Measurements from ENCODE around the gene HTT.

The HTT gene

DNA sequence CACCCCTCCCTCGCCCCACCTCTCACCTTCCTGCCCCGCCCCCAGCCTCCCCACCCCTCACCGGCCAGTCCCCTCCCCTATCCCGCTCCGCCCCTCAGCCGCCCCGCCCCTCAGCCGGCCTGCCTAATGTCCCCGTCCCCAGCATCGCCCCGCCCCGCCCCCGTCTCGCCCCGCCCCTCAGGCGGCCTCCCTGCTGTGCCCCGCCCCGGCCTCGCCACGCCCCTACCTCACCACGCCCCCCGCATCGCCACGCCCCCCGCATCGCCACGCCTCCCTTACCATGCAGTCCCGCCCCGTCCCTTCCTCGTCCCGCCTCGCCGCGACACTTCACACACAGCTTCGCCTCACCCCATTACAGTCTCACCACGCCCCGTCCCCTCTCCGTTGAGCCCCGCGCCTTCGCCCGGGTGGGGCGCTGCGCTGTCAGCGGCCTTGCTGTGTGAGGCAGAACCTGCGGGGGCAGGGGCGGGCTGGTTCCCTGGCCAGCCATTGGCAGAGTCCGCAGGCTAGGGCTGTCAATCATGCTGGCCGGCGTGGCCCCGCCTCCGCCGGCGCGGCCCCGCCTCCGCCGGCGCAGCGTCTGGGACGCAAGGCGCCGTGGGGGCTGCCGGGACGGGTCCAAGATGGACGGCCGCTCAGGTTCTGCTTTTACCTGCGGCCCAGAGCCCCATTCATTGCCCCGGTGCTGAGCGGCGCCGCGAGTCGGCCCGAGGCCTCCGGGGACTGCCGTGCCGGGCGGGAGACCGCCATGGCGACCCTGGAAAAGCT lies at the start of gene HTT, which contains the start of gene HTT-AS:
HTT (plus strand) TSS at position 604 of the 768 bp plus-strand sequence; CDS start at position 749, 145 bp downstream.
HTT-AS (minus strand) TSS at position 461 of the 768 bp plus-strand sequence.
- DNase-seq: peak; percentile 75

DNA sequence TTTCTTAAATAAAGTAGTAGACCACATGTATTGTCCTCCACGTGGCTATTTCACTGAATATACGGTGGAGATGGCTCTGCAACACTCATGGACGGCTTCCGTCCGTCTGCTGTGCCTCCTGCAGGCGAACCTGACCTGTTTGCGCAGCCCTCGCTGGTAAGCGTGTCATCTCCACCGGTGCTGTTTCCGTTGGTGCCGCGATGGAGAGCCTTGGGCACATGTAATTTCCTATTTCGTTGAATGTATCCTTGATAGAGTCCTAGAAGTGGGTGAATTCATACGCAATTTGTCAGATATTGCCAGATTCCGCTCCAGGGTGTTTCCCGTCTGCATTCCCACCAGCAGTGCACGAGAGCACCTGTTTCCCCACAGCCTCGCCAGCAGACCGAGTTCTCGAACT lies 48.6 kb upstream of the HTT start:
- no peak for DNase-seq

DNA sequence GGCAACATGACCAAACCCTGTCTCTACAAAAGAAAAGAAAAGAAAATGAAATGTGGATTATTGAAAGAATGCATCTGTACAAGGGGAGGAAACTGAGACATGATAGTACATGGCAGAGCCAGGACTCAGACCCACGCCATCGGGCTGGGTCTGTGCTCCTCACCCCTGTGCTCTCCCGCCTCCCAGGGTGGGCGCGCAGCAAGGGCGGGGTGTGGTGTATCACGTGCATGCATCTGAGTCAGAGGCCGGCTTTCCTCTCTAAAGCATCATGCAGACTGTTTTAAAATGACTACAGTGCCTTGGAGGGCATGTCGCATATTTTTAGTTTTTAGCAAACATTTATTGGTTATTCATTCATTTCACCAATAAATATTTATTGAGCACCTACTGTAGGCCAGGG lies 47.9 kb upstream of the HTT start:
- no peak for DNase-seq

DNA sequence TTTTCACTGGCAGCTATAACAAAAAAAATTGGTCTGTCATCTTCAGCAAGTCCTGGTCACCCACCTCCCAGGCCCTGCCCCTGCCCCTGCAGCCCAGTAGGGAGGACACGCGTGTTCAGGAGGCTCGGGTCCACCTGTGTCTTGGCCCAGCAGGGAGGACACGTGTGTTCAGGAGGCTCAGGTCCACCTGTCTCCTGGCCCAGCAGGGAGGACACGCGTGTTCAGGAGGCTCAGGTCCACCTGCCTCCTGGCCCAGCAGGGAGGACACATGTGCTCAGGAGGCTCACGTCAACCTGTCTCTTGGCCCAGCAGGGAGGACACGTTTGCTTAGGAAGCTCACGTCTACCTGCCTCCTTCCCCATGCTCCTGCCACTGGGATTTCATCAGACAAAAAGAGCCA lies 45.0 kb upstream of the HTT start:
- no peak for DNase-seq

DNA sequence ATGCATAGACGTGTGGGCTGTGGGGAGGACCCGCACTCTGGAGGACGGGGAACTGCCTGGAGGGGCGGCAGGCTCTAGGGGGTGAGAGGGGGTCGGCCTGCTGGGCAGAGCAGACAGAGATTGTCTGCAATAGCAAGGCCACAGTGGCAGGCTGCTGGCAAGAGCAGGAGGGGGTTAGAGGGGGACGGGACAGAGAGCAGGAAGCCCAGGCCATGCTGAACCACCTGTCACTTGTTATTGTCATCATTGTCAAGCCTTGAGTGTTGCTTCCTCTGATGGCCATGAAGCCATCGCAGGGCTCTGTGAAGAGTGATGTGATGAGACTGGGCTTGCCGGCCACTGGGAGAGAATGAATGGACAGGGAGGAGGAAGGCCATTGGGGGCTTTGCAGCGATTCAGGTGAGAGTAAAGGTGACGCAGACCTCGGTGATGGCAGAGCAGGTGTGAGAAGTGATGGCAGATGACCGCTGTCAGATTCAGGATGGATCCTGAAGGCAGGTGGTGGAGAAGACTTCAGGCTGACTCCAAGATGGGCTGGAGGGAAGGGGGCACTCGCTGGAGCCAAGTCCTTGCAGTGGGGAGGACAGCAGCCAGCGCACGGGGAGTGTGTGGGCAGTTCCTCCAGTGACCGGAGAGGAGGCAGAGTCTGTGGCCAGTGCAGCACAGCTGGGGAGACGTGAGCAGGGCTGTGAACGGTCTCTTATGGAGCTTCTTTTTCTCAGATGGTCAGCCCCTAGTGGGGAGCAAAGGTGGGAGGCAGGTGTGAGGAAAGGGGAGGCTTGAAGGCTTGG lies 43.7 kb upstream of the HTT start:
- no peak for DNase-seq

DNA sequence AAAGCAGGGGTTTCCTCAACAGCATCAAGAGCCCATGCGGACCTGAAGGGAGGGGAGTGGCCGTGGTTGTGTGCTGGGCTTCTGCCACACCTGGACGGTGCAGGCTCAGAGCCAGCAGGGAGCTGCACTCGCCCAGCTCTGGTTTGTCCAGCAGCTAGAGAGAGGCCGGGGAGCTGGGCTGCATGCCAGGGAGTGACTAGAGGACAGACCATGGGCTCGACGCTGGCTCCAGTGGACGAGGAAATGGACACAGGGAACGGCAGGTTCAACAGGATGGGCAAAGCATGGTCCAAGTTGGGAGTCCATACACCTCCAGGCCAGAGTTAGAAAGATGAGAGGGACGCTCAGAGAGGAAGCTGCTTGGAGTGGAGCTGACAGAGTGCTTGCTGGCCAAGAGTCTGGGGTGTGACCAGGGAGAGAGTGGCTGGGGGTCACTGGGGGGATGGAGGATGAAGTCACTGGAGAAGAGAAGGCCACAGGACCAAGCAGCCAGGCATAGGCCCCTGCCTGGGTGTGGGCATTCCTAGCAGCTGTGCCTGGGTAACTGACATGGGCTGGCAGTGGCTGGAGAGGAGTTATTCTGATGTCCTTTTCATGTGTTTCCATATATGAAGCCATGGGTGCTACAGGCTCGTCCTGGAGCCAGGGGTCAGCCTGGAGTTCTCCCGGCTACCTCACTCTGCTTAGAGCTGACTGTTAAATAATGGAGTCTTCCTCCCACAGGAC lies 43.0 kb upstream of the HTT start:
- no peak for DNase-seq

DNA sequence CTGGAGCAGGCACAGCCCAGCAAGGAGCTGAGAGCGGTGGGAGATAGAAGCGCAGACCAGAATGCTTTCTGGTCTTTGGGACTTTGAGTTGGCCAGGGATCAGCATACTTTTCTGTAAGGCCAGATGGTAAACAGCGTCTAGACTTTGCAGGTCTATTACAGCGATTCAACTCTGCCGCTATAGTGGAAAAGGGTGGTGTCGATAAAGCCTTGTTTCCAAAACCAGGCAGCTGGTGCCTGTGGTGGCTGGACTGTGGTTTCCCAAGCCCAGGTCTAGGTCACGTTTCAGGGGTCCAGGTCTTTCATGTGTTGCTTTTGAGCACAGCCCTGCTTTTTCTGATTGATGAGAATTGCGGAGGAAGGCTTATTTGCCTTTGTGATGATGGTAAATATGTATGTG lies 40.2 kb upstream of the HTT start:
- no peak for DNase-seq

DNA sequence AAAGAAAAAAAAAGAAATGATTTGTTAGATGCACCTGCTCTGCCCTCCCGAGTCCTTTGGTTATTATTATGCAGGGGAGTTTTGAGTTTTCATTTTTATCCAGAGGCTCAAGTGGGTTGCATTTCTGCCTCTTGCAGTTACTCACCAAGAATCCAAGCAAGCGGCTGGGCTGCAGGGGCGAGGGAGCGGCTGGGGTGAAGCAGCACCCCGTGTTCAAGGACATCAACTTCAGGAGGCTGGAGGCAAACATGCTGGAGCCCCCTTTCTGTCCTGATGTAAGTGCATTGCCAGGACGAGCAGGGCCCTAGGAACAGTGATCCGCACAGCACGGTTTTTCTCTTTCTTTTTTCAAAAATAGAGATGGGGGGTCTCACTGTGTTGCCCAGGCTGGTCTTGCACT lies 39.2 kb upstream of the HTT start:
- no peak for DNase-seq

DNA sequence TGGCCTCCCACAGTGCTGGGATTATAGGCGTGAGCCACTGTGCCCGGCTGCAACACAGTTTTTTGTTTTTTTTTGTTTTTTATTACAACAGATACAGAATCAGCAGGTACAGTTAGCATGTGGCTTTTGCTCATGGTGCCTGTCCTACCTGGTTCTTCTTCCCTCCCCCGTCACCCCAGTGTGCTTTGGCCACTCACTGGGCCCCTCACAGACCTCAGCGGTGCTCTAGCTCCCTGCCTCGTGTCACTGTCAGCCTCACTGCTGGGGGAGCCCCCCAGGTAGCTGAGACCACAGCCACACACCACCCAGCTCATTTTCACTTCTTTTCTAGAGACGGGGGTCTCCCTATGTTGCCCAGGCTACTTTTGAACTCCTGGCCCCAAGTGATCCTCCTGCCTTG lies 38.8 kb upstream of the HTT start:
- no peak for DNase-seq

DNA sequence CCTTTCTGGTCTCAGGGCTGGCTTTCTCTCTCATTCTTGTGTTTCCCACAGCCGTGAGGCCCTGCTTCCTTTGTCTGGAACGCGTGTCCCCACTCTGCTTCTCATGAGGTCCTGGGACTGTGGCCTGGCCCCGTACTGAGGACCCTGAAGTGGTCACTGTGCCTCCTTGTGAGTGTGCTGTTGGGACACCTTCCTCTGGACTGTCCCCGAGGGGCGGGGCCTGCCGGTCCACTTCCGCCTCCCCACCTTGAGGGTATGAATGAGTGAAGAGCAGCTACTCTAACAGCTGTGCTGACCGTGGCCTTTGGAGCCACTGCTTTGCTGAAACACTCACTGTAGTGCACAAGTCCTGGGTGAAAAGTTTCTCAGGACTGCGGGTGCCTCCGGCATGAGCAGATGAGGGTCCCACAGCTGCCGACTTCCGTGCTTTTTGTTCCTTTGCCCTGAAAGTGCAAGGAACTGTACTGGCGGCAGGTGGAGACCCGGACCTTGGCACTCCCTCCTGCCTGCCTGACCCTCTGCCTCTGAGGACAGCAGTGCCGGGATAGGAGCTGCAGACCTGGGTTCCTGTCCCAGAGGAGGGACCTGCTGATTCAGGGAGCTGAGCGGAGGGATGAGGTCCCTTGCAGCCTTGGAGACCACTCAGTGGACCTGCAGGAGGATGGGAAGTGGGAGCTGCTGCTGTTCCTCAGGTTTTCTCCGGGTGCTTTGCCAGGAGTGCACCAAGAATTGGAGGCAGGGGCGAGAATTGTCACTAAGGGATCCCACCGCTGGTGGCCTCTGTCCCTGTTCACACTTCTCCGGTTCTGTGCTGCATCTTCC lies 38.1 kb upstream of the HTT start:
- no peak for DNase-seq

DNA sequence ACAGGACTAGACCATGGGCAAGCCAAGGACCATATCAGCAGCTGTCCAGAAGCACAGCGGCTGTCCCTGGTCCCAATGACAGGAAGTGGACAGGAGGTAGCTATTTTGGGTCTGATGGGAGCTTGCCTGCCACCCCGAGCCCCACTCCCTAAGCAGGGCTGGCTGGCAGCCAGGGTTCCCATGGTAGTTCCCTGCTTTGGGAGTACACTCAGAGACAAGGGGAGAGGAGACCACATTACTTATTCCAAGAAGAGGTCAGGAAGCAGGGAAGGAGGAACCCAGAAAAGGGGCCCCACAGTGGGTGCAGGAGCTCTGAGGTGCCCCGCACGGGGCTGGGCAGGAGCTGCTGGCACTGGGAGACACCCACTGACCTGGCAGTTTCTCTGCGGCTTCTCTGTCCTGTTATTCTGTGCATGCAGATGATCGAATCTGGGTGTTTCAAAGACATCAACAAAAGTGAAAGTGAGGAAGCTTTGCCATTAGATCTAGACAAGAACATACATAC lies 36.5 kb upstream of the HTT start:
- peak; percentile 43 for DNase-seq

DNA sequence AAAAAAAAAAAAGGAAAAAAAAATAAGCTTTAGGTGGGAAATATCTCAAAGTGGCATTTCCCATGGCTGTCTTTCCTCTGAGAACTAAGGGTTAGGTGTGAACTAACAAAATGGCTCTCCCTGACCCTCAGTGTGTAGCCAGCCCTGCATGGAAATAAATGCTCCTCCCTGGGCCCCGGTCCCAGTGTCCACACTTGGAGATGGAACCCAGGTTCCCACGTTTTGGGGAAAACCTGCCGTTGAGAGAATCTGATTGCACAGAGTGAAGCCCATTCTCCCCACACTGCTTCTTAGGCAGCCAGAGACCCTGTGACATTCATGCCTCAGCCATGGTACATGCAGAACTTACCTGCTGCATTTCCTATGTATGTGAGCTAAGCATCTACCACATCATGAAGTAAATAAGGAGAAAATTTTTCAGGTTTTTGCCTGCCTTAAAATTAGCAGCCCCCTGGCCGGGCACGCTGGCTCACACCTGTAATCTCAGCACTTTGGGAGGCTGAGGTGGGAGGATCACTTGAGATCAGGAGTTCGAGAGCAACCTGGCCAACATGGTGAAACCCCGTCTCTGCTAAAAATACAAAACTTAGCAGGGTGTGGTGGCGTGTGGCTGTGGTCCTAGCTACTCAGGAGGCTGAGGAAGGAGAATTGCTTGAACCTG lies 34.6 kb upstream of the HTT start:
- no peak for DNase-seq

DNA sequence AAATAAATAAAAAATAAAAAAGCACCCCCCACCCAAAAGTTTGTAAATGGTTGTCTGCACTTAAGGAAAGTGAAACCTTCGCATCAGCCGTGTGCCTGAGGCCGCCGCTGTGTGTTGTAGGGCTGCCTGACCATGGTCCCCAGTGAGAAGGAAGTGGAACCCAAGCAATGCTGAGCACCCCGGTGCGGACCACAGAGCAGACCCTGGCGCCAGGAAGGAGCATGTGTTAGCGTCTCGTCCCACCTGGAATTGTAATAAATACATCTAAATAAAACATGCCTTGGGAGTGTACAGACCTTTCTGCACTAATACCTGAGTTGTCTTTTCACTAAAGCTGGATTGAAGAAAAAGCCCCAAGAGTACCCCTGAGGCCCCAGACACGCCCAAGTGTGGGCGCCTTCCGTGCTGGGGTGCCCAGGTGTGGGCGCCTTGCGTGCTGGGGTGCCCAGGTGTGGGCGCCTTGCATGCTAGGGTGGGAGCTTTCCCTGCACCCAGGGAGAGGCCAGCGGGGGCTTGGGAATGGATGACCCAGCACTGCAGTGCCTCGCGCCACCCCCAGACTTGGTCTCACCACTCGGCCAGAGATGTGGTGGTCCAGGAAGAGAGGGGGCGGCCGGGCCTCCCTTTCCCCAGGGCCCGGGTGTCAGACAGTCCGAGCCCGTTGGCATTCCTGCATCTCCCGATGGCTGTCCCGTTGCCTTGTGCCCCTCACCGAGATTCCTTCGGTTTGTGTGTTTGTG lies 33.9 kb upstream of the HTT start:
- no peak for DNase-seq

DNA sequence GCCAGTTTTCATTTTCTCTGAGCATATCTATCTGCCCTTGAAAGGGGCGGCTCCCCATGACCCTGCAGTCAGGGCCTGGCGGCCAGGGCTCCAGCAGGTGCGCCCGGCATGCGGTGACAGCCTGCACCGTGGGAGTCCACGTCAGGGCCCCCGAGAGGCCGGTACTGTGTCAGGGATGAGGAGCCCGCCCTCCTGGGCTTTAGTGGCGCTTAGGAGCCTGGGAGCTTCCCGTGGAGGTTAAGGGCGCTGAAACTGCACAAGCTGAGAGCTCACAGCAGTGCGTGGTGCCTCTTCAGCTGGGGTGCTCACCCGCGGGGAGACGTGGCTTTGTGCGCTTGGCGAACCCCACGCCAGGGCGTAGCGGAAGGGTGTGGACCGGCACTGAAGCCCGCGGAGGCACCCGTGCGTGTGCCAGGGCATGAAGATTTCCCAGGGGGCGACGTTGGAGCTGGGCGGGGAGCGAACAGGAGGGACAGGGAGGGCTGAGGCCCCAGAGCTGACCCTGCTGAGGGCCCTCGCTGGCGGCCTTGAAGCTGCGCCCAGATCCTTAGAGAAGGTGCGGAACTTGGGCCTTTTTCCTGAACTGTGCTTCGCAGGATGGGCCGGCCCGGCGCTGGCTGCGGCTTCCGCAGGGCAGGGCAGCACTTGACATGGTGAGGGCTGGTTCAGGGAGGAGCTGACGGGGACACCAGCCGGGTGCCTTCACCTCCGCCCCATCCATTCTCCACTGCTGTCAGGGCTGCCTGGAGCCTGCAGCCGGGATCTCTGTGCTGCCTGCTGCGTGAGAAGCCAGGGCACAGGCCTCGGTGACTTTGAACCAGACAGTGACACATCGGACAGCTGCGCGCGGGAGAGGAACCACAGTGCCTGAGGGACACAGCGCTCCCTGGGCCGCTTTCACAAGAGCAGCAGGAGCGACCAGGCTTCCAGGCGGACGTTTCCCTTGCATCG lies 33.0 kb upstream of the HTT start:
- no peak for DNase-seq

DNA sequence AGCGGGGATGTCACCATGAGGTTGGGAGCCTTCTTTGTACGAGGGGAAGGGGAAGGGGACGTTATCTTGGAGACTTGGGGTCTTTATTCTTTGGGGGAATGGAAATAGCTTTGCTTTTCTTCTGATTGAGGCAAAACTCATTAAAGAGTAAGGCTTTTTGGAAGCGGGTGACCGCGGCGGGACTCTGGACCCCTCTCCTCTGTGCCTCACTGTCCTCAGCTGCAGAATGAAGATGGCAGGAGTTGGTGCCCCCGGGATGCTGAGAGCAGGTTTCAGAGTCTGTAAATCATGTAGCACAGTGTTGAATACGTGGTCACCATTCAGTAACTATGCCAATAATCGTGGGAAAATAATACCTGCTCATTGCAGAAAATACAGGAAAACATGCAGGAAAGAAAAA lies 32.3 kb upstream of the HTT start:
- DNase-seq: no peak

DNA sequence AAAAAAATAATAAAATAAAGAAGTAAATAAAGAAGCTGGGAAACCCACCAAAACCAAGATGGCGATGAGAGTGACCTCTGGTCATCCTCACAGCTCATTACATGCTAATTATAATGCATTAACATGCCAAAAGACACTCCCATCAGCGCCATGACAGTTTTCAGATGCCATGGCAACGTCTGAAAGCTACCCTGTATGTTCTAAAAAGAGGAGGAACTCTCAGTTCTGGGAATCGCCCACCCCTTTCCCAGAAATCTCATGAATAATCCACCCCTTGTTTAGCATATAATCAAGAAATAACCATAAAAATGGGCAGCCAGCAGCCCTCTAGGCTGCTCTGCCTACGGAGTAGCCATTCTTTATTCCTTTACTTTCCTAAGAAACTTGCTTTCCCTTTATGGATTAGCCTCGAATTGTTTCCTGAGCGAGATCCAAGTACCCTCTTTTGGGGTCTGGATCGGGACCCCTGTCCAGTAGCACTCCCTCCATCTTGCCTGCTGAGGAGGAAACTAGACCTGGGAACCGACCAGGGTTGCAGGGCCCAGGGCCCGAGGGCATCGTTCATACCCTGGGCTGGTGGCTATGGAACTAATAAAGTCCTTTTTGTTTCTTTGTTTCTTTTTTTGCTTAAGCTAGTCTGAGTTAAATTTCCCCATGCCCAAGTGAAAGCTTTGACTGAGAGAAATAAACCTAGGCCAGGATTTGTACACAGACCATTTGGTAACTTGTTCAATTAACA lies 31.0 kb upstream of the HTT start:
- no peak for DNase-seq

DNA sequence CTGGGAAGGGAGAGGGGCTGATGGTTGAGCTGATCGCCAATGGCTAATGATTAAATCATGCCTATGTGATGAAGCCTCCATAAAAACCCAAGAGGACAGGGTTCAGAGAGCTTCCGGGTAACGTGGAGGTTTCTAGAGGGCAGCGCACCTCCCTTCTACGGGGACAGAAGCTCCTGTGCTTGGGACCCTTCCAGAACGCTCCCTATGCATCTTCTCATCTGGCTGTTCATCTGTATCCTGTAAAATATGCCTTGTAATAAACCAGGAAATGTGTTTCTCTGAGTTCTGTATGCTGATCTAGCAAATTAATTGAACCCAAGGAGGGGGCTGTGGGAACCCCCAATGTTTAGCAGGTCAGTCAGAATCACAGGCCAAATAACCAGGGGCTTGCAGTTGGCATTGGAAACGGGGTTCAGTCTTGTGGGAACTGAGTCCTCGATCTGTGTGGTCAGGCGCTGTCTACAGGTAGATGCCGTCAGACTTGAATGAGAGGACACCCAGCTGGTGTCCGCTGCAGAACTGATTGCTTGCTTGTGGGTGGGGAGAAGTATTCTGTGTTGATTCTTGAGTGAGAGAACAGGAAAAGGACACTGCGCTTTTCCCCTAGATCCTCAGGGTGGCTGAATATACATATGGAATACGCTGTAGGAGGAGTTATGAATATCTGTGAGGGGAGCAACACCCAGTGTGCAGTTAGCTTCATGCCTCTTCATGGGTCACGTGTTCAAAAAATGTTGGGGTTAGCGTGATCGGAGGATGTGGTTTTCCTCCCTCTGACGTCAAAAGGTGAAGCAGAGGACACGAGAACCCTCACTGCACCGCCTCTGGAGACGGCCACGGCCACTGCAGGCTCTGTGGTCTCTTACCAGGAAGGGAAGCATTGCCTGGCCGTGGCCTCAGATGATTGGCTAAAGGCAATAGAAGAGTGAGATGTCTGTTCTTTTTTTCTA lies 29.3 kb upstream of the HTT start:
- DNase-seq: no peak

DNA sequence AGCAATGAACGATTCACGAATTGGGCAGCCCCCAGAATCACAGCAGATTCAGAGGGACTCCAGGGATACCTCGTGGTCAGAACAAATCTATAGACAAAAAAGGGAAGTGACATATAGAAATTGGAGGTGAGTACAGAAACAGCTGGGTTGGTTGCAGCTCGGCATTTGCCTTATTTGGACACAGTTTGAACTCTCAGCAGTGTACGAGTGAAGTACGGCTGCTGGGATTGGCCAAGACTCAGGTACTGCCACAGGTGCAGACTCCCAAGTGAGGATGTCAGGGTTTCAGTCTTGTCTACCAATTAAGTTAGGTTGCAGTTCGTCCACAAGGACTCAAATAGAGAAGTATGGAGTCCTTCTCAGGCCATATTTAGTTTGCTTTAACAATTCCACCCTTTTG lies 28.3 kb upstream of the HTT start:
- no peak for DNase-seq

Measured in NCI-H1105 treated with DMSO at 0.1 percent for 48 hours (cell line).